Activated T-cell treated with anti-CD3 and anti-CD28 coated beads for 1 hour (primary cell): ENCODE measurements around the gene MDP1.
"Not testable (repeated sequence)": the region's sequence is repeated elsewhere in the genome, so short reads cannot be mapped to it uniquely, and the experiment has no call there.

ENCODE experiments used
- DNase-seq: peaks from one replicate; pipeline ENCODE4 v3.0.0-alpha.2; 2020; ENCODE audit warnings: low read depth

Gene MDP1

DNA sequence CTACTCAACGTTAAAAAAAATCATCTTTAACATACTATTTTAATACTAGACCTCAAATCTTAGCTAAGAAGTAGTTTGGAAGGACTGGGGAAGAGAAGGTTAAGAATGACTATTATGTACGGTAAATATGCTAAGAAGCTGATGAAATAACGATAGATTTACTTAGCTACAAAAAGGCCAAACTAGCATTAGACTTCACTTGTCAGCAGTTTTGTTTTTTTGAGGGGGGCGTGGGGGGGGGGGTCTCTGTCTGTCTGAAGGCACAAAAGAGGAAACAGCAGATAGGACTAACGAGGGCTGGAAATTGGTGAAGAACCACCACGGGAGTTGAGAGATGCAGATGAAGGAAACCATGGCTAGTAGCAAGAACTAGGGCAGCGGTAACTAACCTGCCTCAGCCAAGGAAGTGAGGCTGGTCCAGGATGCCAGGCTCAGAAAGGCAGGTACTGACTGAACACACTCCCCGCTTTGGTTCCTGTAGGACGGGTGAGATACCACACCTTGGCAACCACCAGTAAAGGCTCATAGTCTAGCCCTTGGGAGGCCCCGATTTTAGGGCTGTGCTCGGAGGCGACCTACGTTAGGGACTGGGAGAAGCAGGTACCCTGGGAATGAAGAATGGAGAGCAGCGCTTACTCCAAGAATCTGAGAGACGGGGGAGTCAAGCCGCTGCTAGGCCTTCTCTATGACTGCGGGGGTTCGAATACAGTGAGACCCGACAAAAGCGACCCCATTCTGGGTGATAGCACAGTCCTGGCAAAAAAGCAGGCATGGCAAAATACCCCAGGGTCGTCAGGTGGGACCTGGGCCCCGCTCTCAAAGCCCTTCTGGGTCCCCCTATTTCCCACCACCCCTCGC, 15.6 kb upstream of the MDP1 start:
- no peak for DNase-seq

DNA sequence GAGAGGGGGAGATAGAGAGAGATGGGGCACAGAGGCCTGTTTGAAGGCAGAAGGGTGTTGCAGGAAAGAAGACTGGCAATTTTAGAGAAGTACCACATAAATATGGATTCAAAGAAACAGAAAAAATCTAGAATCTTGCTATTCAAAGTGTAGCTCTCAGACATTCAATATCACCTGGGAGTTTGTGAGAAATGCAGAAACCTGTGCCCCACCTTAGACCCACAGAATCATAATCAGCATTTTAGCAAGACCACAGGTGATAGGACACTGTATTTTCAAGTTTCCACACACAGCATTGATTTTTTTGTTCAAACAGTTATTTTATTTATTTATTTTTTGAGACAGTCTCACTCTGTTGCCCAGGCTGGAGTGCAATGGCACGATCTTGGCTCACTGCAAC, 13.0 kb upstream of the MDP1 start:
- no peak for DNase-seq

DNA sequence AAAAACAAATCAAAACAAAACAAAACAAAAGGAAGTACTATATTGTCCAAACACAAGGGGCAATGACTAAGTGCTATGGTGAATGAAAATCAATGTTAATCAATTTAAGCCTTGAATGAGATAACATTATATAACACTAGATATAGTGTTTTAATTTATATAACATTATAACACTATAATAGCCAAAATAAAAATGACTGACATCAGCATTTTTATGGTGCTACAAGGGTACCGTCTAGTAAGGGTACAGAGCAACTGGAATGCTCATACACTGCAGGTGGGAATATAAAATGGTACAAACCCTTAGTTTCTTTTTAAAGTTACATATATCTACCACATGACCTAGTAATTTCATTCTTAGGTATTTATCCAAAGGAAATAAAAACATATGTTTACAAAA, 10.6 kb upstream of the MDP1 start:
- no peak for DNase-seq

DNA sequence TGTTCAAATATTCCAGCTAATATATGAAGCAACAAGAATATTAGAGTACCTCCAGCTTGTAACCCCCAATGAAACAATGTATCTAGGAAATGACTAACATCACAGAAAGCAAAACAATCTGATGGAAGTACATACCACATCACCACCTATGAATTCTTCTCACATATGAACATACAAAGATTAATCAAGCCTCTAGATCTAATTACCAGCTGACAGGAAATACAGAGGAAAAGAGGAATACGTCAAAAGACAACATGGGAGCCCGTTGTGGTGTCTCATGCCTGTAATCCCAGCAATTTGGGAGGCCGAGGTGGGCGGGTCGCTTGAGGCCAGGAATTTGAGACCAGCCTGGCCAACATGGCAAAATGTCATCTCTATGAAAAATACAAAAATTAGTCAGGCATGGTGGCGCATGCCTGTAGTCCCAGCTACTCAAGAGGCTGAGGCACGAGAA, 8.8 kb upstream of the MDP1 start:
- no peak for DNase-seq

DNA sequence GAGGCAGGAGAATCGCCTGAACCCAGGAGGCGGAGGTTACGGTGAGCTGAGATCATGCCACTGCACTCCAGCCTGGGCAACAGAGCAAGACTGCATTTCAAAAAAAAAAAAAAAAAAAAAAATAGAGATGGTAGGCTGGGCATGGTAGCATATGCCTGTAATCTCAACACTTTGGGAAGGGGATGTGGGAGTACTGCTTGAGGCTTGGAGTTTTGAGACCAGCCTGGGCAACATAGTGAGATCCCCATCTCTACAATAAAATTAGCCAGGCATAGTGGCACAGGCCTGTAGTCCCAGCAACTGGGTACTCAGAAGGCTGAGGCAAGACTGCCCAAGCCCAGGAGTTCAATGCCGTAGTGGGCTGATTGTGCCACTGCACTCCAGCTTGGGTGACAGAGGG, 7.1 kb upstream of the MDP1 start:
- DNase-seq, result not testable (repeated sequence)

DNA sequence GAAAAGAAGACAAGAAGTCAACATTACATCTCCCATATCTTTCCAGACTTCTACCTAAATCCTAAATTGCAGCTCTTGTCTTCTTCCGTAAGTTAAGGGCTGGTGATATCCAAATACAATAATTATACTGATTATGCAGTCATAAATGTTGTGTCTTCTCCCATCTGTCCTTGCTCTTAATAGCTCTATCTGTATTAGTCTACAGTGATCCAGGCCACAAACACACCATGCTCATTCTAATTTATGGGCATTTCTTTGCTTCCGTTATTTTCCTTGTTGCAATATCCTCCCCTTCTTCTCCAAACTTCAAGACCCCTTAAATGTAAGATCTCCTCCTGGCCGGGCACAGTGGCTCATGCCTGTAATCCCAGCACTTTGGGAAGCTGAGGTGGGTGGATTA, 3.7 kb upstream of the MDP1 start:
- no peak for DNase-seq

DNA sequence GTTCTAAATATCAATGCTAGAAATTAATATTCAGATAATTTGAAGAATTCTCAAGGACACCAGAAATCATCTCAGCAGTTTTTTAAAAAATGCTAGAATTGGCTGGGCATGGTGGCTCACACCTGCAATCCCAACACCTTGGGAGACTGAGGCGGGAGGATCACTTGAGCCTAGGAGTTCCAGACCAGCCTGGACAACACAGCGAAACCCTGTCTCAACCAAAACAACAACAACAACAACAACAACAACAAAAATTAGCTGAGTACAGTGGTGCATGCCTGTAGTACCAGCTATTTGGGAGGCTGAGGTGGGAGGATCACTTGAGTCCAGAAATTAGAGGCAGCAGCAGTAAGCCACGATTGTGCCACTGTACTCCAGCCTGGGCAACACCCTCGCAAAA, 3.2 kb upstream of the MDP1 start:
- DNase-seq, result no peak

DNA sequence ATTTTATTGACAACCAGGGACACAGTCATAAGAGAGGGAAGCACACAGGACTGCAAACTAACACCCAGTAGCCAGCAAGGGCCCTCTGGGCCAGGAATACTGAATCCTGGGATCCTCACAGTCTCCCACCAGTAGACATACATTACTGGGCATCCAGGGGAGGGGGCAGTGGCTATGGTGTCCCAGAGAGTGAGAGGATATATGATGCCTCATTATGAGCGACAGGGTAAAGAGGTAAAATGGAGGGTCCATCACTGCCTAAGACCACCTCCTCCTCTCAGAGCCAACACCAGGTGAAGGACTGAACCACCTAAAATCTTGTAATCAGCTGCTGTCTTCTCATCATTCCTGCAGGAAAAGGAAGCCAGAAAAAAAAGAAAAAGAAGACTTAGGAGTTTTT, 1.0 kb upstream of the MDP1 start:
- not testable (repeated sequence) for DNase-seq

DNA sequence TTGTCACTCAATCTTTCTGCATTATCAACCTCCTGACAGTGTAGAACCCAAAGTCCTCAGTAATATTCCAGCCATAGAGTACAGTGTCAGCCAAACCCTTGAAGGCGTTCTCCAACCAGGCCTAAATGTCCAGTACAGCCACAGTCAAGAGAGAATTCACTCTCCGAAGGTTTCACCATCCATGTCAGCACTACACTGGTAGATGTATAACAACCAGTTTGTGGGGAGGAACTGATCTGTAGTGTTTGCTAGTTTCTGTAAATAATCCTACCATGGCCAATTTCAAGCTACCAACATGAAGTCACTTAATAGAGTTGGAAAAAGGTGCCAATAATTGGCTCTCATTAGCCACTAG, 456 bp upstream of the MDP1 start:
- no peak for DNase-seq

DNA sequence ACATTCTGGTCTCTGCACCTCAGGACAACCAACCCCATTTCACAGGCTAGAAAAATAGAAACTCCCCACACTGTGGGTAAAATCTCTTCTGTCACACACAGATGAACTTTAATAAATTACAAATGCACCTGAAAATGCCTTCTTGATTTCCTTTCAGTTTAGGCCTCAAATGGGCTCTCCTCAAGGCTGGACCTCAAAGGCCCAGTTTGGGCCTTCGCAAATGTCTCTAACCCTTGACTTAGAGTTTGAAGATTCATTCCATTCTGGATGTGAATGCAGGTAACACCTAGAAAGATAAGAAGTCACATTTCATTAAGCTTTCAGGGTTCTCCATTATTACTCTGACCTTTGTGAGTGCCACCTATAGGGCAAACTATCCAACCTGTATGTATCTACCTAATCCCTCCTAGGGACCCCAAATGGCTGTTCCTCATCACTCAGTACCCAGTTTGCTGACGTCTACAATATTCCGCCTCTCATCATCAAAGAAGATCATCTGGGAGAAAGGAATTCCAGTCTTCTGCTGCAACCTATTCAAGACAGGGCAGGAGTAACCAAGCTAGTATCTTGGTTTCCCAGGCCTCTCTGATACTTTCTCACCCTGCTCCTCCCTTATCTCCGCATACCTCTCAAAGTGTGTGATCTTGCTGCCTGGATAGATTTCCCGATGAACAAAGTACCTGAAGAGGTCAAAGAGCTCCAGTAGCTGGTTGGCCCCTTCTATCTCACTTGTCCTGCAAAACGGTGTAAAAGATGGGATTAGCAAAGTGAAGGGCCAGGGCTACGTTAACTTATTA, 1.8 kb downstream of the MDP1 start:
- DNase-seq, result no peak

DNA sequence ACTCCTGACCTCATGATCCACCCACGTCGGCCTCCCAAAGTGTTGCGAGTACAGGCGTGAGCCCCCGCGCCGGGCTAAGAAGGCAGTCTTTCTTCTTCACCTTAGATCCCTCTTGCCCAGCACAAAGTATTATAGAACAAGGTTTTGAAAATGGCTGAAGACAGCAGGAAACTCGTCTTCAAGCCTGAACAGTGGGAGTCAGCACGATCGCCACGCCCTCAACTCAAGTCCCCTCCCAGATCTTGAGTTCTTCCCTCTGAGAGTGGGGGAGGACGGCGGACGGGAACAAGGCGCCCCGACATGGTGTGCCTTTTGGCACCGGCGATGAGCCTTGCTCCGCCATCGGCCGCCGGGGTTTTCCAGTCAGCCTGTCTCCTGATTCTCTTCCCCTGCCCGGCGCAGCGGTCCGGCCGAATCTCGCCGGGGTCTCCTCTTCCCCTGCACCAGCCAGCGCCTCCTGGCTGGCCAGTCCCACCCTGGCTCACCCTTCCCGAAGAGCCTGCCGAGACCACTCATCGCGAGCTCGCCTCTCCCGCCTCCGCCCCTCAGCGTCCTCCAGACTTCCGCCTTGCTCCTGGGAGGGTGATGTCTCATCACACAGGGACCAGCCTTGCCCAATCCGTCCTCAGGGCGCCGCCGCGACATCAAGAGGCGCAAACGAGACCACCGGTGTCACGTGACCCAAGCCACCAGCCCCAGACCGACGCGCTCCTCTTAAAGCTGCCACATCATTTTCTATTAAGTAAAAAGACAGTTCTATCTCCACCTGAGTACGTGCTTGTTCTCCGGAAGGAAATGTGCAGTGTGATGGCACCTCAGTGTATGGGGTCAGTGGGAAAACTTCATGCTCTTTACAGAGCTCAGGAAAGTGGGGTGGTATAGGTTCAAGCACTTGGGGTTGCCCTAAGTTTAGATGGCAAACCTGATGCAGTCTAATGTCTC, 2.7 kb downstream of the MDP1 start, which contains the start of gene CHMP4A:
CHMP4A (minus strand) TSS at position 565 of the 942 bp plus-strand sequence; CDS start at position 516, 49 bp downstream.
- peak; percentile 92 for DNase-seq

DNA sequence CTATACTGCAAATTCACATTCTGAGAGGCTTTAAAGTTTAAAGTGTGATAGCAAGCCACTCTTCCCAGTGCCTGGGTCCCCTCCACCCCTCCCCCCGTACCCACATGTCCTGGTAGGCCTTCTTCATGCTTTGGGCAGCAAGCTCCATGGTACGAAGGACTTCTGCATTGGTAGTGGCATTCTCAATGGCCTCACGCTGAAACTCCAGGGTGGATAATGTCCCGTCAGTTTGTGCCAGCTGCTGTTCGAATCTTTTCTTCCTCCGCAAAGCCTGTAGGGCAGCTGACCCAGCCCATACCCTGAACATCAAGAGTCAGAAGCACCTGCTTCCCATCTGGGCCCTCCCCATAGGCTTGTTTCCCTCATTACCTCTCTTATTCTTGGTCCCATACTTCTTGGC, 4.6 kb downstream of the MDP1 start:
- no peak for DNase-seq

DNA sequence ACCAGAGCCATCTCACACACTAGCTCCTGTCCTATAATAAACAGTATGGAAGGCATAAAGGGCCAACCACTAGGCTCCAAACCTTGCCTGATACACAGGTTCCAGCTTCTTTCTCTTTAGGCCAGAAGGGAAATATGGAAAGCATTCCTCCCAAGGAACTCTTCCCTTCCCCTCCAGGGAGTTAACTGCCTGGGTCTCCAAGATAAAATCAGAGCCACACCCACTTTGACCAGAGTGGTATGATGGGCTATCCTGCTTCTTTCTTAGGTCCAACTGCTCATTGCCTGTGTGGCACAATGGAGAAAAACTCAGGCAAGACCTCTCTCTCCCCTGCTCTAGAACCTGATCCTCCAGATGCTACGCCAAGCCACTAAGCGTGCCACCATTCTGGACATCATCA, 8.2 kb downstream of the MDP1 start:
- DNase-seq, result no peak

DNA sequence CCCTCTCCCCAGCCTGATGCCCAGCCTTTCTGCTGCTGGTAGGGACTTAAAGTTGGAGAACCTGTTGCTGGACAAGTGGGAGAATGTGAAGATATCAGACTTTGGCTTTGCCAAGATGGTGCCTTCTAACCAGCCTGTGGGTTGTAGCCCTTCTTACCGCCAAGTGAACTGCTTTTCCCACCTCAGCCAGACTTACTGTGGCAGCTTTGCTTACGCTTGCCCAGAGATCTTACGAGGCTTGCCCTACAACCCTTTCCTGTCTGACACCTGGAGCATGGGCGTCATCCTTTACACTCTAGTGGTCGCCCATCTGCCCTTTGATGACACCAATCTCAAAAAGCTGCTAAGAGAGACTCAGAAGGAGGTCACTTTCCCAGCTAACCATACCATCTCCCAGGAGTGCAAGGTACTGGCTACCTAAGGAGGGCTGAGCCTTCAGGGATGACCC, 8.7 kb downstream of the MDP1 start:
- no peak for DNase-seq

DNA sequence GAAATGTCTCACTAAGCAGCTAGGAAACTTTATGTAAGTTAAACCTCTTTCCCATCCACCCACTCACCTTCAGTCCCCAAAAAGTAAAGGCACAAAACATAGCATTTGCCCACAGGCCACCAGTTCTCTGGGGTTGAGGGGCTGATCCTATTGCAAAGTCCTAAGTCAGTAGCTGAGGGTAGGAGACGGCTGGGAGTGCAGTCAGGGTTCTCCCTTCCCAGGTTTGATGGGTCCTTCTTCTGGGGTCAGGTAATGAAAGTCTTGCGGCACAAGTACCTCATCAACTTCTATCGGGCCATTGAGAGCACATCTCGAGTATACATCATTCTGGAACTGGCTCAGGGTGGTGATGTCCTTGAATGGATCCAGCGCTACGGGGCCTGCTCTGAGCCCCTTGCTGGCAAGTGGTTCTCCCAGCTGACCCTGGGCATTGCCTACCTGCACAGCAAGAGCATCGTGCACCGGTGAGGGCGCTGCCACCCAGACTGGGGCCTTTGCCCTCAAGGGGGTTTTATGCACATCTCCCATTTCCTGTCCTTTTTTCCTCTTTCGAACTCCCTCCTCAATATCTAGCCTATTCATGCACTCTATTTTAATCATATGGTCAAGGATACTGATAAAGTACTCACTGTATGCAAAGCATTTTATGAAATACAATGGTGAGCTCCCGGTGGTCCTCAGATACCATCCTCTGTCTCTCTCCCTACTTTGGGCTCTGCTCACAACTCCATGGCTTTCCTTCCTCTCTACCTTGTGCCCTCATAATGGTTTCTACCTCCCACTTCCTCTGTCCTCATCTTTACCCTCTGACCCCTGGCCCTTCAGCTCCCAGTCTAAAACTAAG, 9.4 kb downstream of the MDP1 start:
- no peak for DNase-seq

DNA sequence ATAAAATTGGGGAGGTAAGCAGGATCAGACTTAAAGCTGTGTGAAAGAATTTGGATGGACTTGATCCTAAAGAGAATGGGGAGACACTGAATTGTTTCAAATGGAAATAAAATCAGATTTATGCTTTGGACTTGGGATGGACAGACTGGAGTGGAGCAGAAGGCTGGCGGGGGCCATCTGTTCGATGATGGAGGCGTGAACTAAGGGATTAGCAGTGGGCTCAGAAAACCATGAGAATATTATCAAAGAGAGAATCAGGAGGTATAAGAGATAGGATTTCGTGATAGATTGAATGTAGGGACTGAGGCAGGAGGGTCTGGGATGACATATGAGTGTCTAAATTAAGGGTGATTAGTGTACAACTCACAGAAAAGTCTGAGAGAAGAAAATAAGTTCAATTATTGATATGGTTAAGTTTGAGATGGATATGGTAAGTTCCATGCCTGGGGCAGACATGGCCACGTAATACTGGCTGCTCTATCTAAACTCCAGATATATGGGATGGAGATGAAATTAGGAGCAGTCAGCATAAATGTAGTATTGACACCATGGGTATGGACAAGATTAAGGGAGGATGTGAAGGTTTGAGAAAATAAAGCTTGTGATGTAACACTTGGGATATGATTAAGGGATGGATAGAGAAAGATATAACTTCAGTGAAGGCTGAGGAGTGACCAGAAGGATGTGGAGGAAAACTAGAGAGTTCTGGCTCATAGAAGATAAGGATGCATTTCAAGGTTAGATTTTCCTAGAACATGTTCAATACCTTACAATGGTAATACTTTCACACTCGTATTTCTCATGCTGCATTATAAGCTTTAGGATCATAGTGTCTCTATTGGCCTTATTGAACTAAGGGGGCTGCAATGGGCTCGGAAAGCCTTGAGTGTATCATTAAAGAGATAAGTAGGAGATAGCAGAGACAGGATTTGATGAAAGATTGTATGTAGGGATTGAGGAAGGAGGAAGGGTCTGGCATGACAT, 11.4 kb downstream of the MDP1 start:
- no peak for DNase-seq

DNA sequence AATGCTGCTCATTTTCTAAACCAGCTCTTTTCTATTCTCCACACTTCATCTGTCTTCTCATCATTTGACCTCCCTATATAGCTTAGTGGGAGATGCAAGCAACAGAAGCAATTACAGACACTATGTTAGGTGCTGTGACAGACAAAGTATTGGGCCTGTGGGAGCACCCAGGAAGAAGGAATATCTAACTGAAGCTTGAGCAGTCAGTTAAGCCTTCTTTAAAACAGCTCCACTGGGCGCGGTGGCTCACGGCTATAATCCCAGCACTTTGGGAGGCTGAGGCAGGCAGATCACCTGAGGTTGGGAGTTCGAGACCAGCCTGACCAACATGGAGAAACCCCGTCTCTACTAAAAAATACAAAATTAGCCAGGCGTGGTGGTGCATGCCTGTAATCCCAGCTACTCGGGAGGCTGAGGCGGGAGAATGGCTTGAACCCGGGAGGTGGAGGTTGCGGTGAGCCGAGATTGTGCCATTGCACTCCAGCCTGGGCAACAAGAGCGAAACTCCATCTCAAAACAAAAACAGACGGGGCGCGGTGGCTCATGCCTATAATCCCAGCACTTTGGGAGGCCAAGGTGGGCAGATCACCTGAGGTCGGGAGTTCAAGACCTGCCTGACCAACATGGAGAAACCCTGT, 12.5 kb downstream of the MDP1 start:
- DNase-seq, result not testable (repeated sequence)

DNA sequence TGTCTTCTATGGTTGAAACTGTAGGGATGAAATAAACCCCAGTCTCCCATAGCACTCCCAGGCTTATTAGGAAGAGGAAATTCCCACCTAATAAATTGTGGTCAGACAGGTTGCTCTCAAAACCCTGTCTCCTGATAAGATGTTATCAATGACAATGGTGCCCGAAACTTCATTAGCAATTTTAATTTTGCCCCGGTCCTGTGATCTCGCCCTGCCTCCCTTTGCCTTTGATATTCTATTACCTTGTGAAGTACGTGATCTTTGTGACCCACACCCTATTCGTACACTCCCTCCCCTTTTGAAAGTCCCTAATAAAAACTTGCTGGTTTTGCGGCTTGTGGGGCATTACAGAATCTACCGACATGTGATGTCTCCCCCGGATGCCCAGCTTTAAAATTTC, 13.3 kb downstream of the MDP1 start:
- not testable (repeated sequence) for DNase-seq

DNA sequence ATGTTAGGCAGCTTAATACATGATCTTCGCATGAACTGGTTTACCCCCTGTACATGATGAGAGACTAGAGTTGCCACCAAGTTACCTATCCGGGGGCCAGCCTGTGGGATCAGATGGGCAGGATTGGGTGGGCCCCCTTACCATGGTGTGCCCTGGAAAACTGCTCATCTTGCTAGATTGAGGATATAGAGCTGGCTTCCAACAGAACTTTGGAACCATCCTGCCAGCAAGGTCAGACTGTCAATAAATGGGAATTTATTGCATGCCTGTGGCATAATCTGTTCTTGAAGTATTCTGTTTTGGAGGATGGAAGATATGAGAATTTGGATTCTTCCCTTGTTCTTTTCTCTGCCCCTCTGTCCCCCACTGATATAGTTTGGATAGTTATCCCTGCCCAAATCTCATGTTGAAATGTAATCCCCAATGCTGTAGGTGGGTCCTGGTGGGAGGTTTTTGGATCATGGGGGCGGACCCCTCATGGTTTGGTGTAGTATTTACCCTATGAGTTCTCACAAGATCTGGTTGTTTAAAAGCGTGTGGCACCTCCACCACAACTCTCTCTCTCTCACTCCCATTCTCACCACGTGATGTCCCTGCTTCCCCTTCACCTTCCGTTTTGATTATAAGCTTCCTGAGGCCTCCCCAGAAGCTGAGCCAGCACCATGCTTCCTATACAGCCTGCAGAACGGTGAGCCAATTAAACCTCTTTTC, 16.9 kb downstream of the MDP1 start:
- no peak for DNase-seq
